Stomach (tissue), 9 donors: ENCODE results near the gene CLK1. TPM values are rescaled to one million over a fixed set of nuclear protein-coding genes. Genes with fewer than 3 reads are reported as not detected.

ENCODE experiments used
- DNase-seq, 2 donors: peaks; one replicate each; pipeline versions ENCODE4 v3.0.0 to v3.0.0-alpha.2; 2013 to 2019
- H3K27ac ChIP-seq, 5 donors: fragments of 200-600 bp in 4 of 5; sonication (generic) in 4 of 5; one replicate each; pipeline ENCODE4 v1.5.1; 2013 to 2019; ENCODE audit warnings: mild to moderate bottlenecking in 1 of 5, moderate library complexity in 1 of 5
- H3K27me3 ChIP-seq, 3 donors: fragments of 200-600 bp; sonication (generic); one replicate each; pipeline ENCODE4 v1.5.1; 2017 to 2019; ENCODE audit warnings: mixed run types in 1 of 3
- H3K36me3 ChIP-seq, 4 donors: fragments of 200-600 bp; sonication (generic); 1 replicate in 3 of 4; 2 replicates in 1 of 4; pipeline ENCODE4 v1.5.1; 2016 to 2019
- H3K4me1 ChIP-seq, 4 donors: fragments of 200-600 bp; sonication (generic); one replicate each; pipeline ENCODE4 v1.5.1; 2016 to 2019
- H3K4me3 ChIP-seq, 4 donors: fragments of 200-600 bp; sonication (generic) in 3 of 4; one replicate each; pipeline ENCODE4 v1.5.1; 2016 to 2019; ENCODE audit warnings: mild to moderate bottlenecking in 1 of 4
- H3K9me3 ChIP-seq, 4 donors: fragments of 200-600 bp; sonication (generic); one replicate each; pipeline ENCODE4 v1.5.1; 2016 to 2019
- EP300 ChIP-seq: sonication (generic); formaldehyde crosslinking; IDR thresholded peaks from one replicate; pipeline ENCODE4 v1.6.1; 2017; ENCODE audit warnings: antibody characterized with exemption
- POLR2A ChIP-seq, 4 donors: fragments of 450-650 bp; IDR thresholded peaks; one replicate each; pipeline ENCODE4 v1.6.1; 2016; ENCODE audit warnings: antibody characterized with exemption in 4 of 4, control low read depth in 2 of 4, mild to moderate bottlenecking in 1 of 4, moderate library complexity in 1 of 4
- POLR2AphosphoS5 ChIP-seq, 3 donors: sonication (generic); formaldehyde crosslinking; IDR thresholded peaks; one replicate each; pipeline ENCODE4 v1.6.1; 2016; ENCODE audit warnings: antibody characterized with exemption in 3 of 3
- WGBS, 5 donors: extraction: QIAGEN DNeasy Blood & Tissue Kit in 3 of 5; methylation state at CpG; one replicate each; pipeline versions ENCODE4 v1.1.5 to v1.1.7; 2013 to 2018; 5-methylcytosine and 5-hydroxymethylcytosine counted together
- intact Hi-C: fragments of 100-400 bp; cut with DNase I; formaldehyde crosslinking; loops from one replicate; pipeline ENCODE4 v1.15.1; 2023; ENCODE audit warnings: low total_unique reads
- polyA plus RNA-seq, 3 donors: library from polyadenylated mRNA; stranded (reverse); fragments of 200-250 nt; gene quantifications; one replicate each; pipeline ENCODE4 v1.2.3, GENCODE V29; 2013
- total RNA-seq, 5 donors: library from RNA; depleted of rRNA; stranded (reverse); fragments of >200 nt; gene quantifications; one replicate each; pipeline versions ENCODE4 v1.1.0 to v1.2.3, GENCODE V29; 2014 to 2016
- TF ChIP-seq, protein P1 (sequence below), 7 experiments: fragments of 450-650 bp in 4 of 7; fragments of 200-600 bp in 3 of 7; sonication (generic) in 3 of 7; IDR thresholded peaks; one replicate each; pipeline ENCODE4 v1.5.1; 2016 to 2019; ENCODE audit warnings: antibody characterized with exemption in 7 of 7, control low read depth in 2 of 7, mild to moderate bottlenecking in 1 of 7
- donor health status: healthy with polysubstance abuse.
- donor health status: Bipolar disorder and iron deficiency.
- donor health status: healthy.

CLK1 gene
- total and polyA plus RNA-seq, 8 donors, result 60.5 to 270 (median 148) TPM

DNA sequence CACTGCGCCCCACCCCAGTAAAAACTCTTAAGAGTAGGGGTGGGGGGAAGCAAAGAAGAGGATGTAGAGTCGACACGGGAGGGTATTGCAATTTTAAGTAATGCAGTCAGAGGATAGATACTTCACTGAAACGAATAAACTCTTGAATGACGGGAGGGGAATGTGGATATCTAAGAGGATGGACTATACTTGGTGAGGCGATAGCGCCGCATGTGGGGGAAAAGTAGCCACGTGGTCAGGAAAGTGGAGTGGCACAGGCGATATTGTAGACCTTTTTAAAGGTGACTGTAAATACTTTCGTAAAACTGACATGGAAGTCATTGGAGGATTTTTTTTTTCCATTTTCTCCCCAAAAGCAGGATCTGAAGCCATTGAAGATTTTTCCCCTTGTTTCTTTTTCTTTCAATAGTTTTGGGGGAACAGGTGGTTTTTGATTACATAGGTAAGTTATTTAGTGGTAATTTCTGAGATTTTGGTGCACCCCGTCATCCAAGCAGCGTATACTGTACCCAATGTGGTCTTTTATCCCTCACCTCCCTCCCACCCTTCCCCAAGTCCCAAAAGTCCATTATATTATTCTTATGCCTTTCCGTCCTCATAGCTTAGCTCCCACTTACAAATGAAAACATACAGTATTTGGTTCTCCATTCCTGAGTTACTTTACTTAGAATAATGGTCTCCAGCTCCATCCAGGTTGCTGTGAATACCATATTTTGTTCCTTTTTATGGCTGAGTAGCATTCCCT is 13.8 kb downstream of the CLK1 start:
- H3K36me3 ChIP-seq, result peaks cover 53 to 57% (median 55%) of the 10 kb centered on the region in 4 donors
- 87 to 90% (median 88%) methylated on average over 14 of the region's 14 CpGs for WGBS, 5 donors

DNA sequence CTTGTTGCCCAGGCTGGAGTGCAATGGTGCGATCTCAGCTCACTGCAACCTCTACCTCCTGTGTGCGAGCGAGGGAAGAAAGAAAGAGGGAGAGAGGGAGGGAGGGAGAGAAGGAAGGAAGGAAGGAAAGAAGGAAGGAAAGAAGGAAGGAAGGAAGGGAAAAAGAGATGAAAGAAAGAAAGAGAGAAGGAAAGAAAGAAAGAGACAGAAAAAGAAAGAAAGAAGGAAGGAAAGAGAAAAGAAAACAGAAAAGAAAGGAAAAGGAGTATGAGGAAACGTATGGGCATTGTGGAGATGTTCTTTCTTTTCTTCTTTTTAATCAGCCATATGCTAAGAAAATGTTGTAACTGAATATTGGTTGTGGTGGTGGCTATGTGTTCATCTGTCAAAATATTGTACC is 16.5 kb downstream of the CLK1 start:
- H3K27ac ChIP-seq, result no peak overlapping the region
- H3K27me3 ChIP-seq, result no peaks in the 10 kb centered on the region
- no peaks in the 10 kb centered on the region for H3K9me3 ChIP-seq
- no peak for DNase-seq
- 72 to 92% (median 87%) methylated on average over 4 of the region's 4 CpGs for WGBS, 5 donors
- intact Hi-C loops, result no loop called here
- no peaks in the 10 kb centered on the region for H3K4me1 ChIP-seq
- H3K4me3 ChIP-seq, result no peak overlapping the region
- H3K36me3 ChIP-seq, result peaks cover 25 to 30% (median 28%) of the 10 kb centered on the region in 4 donors
- TF ChIP-seq, protein P1, sequence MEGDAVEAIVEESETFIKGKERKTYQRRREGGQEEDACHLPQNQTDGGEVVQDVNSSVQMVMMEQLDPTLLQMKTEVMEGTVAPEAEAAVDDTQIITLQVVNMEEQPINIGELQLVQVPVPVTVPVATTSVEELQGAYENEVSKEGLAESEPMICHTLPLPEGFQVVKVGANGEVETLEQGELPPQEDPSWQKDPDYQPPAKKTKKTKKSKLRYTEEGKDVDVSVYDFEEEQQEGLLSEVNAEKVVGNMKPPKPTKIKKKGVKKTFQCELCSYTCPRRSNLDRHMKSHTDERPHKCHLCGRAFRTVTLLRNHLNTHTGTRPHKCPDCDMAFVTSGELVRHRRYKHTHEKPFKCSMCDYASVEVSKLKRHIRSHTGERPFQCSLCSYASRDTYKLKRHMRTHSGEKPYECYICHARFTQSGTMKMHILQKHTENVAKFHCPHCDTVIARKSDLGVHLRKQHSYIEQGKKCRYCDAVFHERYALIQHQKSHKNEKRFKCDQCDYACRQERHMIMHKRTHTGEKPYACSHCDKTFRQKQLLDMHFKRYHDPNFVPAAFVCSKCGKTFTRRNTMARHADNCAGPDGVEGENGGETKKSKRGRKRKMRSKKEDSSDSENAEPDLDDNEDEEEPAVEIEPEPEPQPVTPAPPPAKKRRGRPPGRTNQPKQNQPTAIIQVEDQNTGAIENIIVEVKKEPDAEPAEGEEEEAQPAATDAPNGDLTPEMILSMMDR (IDR thresholded peaks at IDR 0.05), result no peak
- TF ChIP-seq EP300, result no peak
- TF ChIP-seq POLR2AphosphoS5 (IDR thresholded peaks at IDR 0.05), result no peak

More for the DNA sequence above, 13.8 kb downstream of the CLK1 start:
- Histone ChIP-seq H3K4me1 (peaks cover 0 to 6% (median under 1%) of the 10 kb centered on the region in 4 donors), H3K27me3 (no peaks in the 10 kb centered on the region), H3K27ac (no peak overlapping the region), H3K4me3 (no peak overlapping the region), H3K9me3 (no peaks in the 10 kb centered on the region)
- intact Hi-C loops, result no loop called here
- DNase-seq, result no peak
- TF ChIP-seq, protein P1 (IDR thresholded peaks at IDR 0.05), result no peak
- no peak for TF ChIP-seq EP300
- TF ChIP-seq POLR2A (IDR thresholded peaks at IDR 0.05), result no peak
- no peak for TF ChIP-seq POLR2AphosphoS5 (IDR thresholded peaks at IDR 0.05)

DNA sequence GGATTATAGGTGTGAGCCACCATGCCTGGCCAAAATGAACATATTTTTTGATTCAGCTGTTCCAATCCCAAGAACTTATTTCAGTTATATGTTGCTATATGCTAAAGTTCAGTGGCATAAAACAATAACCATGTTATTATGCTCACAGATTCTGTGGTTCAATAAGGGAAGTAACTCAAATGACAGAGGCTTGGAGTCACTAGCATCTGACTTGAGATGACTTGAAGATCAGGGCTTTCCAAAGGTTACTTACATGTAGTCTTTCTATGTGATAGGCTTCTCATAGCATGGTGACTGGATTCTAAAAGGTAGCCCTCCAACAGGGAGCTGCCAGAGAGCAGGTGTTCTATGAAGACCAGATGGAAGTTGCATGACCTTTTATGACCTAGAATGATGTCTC is 17.2 kb downstream of the CLK1 start:
- no peaks in the 10 kb centered on the region for H3K9me3 ChIP-seq

GRCh38 chr2:200845669-200846325 is 18.7 kb downstream of the CLK1 start:
- Histone ChIP-seq H3K27ac (no peak overlapping the region), H3K4me3 (no peak overlapping the region), H3K9me3 (no peaks in the 10 kb centered on the region), H3K4me1 (no peaks in the 10 kb centered on the region), H3K27me3 (no peaks in the 10 kb centered on the region), H3K36me3 (peaks cover 4 to 8% (median 6%) of the 10 kb centered on the region in 4 donors)
- intact Hi-C loops, result no loop called here
- TF ChIP-seq POLR2AphosphoS5 (IDR thresholded peaks at IDR 0.05), result no peak
- no peak for TF ChIP-seq POLR2A (IDR thresholded peaks at IDR 0.05)
- TF ChIP-seq EP300, result no peak
- TF ChIP-seq, protein P1 (IDR thresholded peaks at IDR 0.05), result no peak
- 76 to 84% (median 83%) methylated on average over 10 of the region's 10 CpGs for WGBS, 5 donors
- no peak for DNase-seq

More for the DNA sequence above, 17.2 kb downstream of the CLK1 start:
- Histone ChIP-seq H3K4me3 (no peak overlapping the region), H3K27ac (no peak overlapping the region), H3K4me1 (no peaks in the 10 kb centered on the region), H3K36me3 (peaks cover 19 to 23% (median 21%) of the 10 kb centered on the region in 4 donors), H3K27me3 (no peaks in the 10 kb centered on the region)
- TF ChIP-seq POLR2AphosphoS5 (IDR thresholded peaks at IDR 0.05) (no peak), POLR2A (IDR thresholded peaks at IDR 0.05) (no peak), EP300 (no peak)
- TF ChIP-seq, protein P1 (IDR thresholded peaks at IDR 0.05), result no peak
- intact Hi-C loops, result no loop called here
- no peak for DNase-seq
